Stimulated activated naive CD4-positive, alpha-beta T cell (primary cell): ENCODE measurements around the gene HDAC8.

ENCODE experiments used
- DNase-seq, 6 experiments: peaks; one replicate each; lab custom pipeline; 2025; lab: John Stamatoyannopoulos, UW

The HDAC8 gene

GRCh38 chrX:72317139-72317538 lies 255.5 kb downstream of the HDAC8 start:
- DNase-seq, result no peak

DNA sequence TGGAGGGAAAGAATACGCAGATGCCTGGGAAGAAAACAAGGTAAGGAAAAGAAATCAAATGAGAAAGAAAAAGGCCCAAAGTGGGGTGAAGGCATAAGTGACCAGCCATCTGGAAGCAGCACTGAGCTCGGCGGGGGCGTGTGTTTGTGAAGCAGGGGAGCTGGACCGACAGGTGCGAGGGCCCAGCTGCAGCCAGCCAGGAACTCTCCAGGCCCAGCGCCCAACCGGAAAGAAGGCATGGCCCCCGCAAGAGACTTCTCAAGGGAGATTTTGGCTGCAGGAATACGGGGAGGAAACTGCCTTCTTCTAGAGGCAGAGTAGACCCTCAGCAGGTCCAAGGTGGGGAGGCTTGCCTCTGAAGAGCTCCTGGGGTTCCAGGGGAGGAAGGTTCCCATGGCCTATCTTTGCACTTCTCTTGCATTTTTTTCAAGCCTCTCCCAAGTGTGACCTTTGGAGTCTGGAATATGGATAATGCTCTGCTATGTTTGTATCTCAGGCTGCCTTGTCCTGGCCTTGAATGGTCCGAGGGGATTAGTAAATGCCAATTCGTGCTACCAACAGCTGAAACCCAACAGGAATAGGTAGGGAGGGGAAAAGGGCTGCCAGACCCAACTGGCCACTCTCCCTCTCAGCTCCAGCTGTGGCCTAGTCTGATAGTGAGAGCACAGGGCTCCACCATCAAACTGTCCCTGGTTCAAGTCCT lies 256.1 kb downstream of the HDAC8 start:
- no peak for DNase-seq

- DNase-seq, result no peak
These were observed 257.8 kb downstream of the HDAC8 start for GRCh38 chrX:72314881-72315280.

DNA sequence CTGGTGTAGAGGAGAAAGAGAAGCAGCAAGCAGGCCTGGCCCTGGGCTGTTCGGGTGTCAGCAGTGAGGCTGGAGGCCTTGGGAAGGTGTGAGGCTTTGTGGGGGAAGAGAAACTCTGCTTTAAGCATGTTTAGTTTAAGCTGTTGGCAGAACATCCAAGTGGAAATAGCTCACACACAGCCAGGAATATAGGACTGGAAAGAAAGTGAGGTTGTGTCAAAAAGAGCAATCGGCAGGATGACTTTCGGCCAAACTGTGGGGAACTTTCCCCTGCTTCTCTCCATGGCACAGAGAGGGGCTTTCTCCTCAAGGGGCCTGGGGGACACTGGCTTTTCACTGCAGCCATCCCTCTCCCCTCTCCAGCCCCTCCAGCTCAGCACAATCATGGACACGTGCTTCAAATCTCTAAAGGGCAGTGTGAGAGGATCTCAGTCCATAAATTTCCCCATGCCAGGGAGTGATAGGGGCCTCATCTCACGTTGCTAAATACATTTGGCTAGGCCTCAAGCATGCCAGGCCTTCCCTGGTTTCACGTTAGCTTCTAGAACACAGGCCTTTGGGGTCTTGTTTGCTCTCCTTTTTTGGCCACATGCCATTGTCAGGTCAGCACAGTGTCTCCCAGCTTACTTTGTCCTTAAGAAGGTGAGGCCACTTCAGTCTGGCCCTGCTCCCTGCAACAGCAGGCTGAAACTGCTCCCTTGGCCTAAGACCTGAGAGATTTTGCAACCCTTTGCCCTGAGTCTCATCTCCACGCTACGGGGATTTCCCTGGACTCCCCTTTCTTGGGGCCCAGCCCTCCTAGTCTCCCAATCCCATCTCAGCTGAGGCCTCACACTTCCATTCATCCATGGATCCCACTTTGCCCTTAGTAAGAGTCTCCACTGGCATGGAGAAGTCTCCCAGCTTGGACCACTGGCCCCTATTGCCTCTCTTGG lies 258.7 kb downstream of the HDAC8 start:
- no peak for DNase-seq

GRCh38 chrX:72312311-72312940 lies 260.2 kb downstream of the HDAC8 start:
- DNase-seq, result no peak

DNA sequence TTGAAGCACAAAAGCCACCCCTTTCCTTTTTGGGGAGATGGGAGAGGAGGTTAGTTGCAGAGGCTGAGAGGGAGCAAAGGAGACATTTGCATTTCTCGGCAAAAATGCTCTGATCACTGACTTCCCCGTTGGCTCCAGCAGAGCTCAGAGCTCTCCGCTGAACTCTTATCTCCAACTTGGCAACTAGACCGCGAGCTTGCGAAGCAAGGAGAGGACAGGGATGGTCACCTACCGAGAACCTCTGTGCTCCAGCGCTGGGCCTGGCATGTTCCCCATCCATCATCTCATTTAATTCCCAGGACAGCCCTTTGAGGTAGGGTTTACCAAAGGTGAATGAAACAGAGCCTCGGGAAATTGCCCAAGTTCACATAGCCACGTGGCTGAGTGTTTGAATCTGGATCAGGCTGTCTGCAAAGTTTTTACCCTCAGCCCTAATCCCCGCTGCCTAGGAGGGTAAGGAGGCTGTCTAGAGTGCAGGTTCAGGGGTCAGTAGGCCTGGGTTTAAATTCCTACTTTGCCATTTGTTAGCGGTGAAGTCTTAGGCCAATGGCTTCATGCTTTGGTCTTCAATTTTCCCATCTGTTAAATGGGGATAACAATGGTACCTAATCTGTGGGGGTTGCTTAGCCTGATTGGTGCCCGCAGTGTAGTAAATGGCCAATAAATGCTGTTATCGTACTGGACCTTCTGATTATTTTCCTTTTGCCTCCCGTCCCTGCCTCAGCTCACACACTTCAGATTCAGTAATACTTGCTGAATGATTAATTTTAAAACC lies 263.2 kb downstream of the HDAC8 start:
- peak in 1 of 6 experiments; percentile 20 for DNase-seq

DNA sequence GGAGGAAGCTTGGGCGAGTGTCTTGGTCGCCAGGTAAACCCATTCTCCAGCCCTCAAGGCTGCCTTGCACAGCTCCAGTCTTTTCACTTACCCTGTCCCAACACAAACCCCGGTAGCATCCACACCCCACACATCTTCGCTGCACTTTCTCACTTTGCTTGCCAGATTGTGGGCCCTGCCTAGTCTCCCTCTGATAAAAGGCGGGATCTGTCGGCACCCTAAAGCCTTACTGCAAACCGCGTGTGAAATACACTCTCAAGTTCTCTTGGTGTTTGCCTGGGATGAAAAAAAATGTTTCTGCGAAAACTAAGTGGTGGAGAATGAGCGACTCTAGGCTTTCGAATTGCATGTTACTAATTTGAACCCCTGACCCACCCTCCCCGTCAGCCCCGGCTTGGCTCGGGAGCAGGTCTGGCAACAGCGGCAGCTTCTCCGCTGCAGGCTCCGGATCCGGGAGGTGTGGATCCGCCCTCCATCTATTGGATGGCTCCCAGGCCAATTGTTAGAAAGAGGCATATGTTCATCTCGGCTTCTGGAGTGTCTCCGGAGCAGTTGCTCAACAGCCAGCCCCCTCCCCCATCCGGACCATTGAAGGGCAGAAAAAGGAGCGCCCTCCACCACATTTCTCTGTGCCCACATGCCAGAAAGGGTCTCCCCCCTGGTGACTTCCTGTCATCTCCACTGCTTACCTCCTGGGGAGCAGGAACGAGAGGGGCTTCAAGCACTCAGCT lies 263.9 kb downstream of the HDAC8 start:
- DNase-seq, result peak in 3 of 6 experiments; percentile 3 to 23 (median 7)

DNA sequence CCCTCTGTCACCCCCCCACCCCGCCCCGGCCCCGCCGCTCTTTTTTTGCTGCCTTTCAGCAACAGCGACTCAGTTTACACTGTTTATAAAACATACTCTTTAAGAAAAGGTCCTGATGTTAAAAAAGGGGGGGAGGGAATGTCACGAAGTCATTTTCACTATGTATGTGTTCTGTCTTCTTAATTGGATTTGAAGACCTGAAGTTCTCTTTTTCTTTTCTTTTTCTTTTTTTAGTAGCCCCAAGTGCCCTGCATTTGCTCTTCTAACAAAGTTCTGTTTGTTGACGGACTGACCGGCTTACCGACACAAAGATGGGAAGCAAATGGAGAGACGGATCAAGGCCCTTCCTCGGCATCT lies 264.5 kb downstream of the HDAC8 start:
- no peak for DNase-seq

DNA sequence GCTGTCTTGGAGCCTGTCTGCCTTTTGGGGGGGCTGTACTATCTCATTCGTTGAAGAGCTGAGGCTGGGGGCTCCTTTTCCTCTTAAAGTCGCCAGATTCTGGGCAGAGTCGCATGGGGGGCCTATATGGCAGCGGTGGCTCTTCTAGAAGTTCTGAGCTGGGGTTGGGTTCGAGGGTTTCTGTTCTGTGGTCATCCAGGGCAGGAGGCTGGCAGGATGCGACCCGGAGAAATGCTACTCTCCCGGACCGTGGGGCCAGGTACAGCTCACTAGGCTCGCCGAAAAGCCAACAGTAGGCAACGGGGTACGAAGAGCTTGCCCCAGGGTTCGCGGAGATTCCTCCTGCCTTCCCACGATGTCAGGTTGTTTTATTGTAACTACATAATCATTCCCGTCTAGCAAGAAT lies 265.0 kb downstream of the HDAC8 start:
- DNase-seq, result no peak

DNA sequence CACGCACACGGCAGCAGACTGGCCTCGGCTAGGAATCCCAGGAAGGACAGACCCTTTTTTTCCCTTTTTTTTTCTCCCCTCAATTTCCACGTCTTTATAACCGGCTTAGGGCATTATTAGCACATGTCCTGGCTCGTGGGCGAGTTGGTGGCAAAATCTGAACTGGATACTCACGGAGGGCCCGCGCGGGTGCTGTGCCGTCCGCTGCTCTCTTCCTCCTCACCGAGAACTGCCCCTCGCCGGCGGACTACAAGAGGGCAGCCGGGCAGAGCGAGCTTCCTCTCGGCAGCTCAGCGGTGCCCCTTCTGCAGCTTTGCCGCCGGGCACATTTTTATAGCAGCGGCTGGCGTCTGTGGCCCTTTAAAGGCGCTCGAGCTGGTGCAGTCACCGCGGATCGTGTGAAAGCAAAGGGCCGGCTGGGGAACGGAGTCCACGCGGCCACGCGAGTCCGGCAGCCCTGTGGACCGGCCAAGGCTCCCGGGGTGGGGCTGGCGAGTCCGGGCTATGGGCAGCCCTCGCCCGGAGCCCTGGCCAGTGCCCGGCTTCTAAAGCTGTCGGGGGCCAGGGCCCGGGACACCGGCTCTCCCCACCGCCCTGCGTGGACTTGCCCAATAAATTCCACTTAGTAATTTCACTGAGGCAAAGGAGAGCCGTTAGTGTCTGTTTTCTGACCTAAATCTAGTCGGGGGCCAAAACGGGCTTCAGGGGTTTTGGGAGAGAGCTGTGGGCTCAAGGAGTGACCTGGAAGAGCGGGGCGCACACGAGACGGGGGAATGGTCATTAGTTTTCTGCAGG lies 265.6 kb downstream of the HDAC8 start:
- peak in 2 of 6 experiments; percentile 26 to 35 for DNase-seq

DNA sequence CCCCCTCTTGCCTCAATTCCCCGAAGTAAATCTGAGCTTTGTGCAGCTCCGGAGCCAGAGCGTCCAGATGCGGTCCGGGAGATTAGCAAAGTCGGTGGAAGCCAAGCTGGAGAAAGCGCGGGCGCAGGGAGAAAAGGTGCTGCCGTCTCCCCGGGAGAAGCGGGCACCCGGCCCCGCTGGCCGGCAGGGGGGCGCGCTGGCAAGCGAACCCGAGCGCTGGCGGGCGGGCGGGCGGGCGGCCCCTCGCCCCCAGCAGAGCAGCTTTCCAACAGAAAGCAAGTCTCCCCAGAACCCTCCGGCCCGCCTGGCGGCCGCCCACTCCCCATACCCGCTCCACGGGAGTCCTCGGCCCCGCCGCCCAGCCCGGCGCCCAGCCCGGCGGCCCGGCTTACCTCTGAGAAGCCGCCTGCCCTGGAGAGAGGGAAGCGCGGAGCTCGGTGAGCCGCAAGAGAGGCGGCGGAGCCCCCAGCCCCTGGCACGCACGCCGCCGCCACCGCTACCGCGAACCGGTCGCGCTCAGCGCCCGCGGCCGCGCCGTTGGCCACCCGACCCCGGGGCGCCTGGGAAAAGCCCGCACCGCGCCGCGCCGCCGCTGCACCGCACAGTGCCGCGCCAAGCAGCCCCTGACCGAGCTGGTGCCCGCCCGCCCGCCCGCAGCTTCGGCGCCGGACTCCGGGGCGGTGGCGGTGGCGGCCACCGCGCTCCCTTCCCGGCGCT lies 266.4 kb downstream of the HDAC8 start:
- peak in 1 of 6 experiments; percentile 20 for DNase-seq

DNA sequence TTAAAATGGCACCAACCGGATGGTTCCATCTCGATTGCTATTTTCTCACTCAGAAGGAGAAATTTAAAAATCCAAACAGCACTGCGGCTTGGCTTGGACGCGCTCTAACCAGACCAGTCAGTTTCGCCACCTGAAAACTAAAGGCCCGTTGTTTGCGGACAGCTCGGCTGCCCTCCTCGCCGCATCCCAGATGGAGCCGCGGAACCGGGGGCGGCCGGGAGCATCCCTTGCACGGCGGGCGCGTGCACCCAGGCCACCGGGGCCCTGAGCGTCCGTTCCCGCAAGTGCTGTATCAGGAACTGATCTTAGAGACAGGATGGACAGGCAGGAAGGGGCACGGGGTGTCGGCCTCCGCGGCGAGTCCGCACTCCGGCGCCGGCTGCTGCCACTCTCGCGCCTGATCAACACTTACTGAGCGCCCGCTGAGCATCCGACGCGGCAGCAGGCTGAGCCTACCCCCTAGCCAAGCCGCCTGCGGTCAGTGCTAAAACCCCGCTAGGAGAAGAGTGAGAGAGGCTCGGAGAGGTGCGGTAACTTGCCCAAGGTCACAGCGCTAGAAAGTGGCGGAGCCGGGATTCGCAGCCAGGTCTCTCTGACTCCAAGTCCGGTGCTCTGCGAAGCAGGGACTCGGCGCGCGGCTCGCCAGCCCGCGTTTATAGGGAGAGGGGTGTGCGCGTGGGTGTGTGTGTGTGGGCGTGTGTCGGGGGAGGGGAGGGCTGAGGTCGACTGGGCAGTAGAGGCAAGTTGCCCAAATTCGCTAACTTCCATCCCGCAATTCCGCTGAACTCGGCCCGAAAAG lies 267.2 kb downstream of the HDAC8 start, which contains the start of gene CITED1:
Gene CITED1 (minus strand): TSS at position 629 of the 799 bp plus-strand sequence. CDS start 3,045 bp downstream, outside the sequence.
- peak in 1 of 6 experiments; percentile 13 for DNase-seq

DNA sequence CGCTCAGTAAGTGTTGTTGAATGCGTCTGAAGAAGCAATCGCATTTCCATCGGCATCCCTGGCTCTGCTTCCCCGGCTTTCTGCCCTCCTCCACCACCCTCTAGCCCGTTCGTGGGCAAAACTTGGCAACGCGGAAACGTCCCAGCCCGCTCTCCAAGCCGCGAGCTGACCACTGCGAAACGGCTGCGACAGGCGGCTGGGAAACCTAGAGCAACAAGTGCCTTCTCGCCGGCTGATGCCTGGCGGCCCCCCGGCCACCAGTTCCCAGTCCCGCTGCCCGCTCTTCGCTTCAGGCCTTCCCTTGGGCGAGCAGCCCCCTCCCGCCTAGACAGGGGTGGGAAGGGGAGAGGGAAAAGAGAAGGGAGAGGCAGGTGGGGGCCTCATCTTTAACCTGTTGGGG lies 267.8 kb downstream of the HDAC8 start:
- DNase-seq, result no peak

DNA sequence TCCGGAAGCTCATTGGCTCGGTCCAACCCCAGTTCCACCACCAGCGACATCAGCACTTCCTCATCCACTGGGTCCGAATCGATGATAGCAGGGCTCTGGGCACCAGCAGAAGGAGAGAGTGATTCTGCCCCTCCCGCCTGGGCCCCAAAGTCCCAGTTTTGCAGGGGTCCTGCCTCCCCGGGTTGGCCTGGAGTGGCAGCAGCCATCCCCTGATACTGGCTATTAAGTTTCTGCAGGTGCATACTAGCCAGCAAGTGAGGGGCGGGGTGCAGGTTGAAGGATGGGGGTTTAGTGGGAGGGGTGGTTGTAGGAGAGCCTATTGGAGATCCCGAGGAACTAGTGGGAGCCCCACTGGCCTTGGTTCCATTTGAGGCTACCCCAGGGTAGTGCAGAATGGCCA lies 270.9 kb downstream of the HDAC8 start:
- DNase-seq, result no peak

DNA sequence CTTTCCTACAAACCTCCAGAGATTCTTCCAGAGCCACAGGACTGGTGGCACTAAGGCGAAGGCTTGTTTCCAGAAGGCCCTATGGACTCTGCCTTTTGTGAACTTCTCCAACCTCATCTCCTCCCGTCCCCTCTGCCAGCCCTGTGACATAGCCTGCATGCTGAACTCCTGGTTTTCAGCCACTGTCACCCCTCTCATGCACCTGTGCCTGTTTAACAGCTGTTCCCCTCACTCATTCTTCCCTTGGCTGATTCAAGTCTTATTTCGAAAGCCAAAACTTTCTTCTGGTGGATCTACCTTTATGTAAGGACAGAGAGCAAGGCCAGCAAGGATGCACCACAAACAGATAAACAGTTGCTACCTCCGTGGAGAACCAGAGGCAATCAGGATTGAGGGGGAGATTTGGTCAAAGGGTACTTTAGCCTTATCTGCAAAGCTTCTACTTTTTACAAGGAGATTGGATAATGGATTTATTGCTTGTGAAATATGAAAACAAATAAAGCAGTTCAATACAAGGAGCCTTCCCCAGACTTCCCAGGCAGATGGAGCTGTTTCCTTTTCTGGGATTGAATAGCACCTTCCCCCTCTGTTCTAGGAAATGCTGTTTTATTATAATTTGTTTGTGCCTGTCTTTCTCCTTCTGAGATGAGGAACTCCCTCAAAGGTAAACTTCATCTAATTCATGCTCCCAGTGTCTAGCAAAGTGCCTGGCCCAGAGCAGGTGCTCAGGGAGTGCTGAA lies 272.6 kb downstream of the HDAC8 start:
- no peak for DNase-seq

DNA sequence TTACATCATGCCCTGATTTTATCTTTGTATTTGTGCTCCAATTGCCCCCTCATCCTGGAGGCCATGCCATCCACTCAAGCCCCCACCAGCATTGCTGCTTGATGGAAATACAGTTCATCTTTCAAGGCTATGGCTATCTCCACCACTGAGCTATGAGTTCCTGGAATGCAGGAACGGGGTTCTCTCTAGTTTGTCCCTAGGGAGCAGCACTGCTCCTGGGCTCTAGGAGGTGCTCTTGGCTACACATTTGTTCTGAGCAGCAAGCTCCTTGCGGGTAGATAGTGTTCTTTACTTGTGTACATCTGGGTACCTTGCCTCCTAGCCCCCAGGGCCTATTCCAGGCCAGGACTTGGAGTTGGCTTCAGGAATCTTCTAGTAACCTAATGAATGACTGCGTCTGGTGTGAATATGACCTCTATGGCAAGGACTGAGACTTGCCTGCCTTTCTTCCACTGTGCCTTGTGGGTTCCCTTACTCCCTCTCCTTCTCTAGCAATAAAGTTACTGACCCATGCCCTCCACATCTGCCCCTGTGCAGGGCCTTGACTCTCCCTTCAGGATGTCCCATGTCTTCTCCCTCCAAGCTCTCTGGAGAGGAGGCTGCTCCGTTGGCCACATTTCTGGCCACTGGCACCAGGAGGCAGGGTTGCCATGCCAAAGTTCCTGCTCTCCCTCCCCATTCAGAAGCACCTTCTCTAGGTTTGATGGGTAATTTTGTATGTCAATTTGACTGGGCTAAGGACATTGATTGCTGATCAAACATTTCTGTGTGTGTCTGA lies 274.5 kb downstream of the HDAC8 start:
- no peak for DNase-seq

GRCh38 chrX:72296991-72297390 lies 275.7 kb downstream of the HDAC8 start:
- DNase-seq, result no peak
